HG02840 (cell line): ENCODE measurements around the gene RNF207.

Experiments
- ATAC-seq: cut with Tn5 transposase; IDR thresholded peaks from one replicate; pipeline ENCODE4 v1.9.1; 2021; ENCODE audit warnings: mild to moderate bottlenecking, moderate library complexity, moderate number of reproducible peaks; ENCODE audit not compliant: unreplicated experiment, low FRiP score

The RNF207 gene

GRCh38 chr1:6247651-6248050 lies 41.7 kb downstream of the RNF207 start:
- ATAC-seq, result no peak

DNA sequence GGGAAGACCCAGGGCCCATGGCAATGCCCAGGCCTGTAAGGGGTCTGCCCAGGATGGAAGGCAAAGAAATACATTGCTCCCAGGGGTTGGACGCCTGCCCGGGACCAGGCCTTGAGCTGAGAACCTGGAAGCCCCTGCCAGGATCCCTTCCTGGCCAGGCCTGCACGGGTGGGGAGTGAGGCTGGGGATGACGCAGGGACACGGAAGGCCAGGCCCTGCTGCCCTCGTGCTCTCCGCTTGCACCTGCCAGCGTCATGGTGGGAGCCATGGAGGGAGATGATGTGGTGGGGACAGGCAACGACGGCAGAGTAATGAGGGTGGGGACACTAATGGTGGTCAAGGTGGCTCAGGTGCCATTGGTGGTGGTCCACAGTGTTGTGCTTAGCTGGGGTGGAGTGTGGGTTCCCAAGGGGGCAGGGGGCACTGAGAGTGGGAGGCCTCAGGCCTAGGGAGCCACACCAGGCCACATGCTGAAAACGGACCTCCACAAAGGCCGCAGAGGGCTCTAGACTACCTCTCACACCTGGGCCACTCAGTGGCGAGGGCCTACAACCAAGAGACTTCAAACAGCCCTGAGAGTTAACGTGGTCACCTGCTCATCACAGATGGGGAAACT lies 42.4 kb downstream of the RNF207 start:
- ATAC-seq, result no peak

DNA sequence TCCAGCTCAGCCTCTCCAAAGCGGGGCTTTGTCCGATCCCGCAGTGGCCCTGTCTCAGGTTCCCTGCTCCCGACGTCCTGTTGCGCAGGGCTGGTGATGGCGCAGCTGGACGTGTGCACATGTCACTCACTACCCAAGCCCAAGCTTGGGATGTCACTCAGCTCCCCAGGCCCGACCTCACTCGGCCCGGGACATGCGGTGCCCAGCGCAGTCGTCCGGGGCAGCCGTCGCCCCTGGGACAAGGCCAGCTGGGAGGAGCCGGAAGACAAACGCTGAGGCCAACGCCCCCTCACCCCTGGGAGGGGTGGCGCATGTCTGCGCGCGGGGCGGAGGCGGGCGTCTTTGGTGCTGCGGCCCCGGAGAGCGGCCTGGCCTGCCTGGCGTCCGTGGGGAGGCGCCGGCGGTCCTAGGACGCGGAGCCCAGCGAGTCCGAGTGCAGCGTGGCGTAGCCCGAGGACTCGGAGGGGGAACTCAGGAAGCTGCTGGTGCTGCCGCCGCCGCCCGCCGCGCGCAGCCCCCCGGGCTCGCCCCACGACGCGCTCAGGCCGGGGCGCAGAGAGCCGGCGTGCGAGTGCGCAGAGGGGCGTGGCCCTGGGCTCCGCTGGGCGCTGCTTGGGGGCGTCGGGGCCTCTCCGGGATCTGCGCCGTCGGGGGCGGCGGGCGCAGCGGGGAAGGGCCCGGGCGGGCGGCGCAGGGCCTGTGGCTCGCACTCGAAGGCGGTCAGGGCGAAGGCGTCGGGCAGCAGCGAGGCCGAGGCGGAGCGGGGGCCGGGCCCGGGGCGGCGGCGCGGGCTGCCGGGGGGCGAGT lies 43.2 kb downstream of the RNF207 start:
- ATAC-seq, result no peak

DNA sequence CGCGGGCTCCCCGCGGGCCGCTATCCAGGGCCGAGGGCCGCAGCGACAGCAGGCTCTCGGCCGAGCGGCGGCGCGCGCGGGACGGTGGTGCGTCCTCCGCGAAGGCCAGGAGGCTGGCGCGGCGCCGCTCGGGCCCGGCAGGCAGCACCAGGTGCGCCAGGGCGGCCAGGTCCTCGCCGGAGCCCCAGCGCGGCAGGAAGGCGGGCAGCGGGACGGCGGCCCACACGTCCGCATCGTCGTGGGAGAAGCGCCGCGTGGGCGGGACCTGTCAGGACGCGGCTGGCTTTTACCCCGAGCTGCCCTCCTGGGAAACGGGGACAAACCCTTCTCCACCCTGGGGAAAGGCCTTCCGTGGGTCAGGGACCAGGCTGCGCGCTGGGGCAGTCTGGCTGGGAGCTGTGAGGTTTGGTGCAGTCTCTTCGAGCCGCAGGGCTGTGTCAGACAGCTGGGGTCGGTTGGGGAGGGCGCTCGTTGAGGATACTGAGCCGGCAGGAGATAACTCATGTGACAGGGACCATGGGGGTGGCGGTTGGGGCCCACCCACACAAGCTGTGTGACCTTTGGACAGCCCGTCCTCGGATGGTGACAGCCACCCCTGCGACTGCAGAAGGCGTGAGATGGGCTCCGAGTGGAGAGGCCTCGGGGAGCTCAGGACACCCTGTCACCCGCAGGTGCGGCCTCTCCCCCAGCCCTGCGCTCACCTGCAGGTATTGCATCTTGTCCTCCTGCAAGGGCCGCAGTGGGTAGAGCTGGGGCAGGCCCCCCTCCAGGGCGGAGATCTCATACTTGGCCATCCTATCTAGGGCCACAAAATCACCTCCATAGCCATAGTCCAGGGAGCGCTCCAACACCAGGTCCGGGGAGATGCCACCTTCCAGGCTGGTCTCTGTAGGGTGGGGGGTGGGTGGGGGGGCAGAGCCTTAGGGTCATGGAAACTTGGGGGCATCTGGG lies 44.1 kb downstream of the RNF207 start:
- no peak for ATAC-seq

DNA sequence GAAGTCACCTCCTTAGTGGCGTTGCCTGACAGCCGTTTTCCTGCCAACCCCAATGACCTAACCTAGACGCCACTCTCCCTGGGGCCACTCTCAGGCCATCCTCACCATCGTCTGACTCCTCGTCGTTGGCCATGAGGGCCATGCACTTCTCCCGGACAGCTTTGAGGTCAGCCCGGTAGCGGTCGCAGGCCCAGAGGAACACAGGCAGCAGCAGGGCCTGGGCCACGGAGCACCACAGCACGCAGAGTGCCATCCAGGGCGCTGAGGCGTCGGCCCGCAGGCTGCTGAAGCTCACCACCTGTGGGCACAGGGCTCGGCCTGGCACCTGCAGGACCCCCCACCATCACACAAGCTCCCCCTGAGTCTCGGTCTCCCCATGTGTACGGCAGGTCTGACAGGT lies 45.3 kb downstream of the RNF207 start:
- ATAC-seq, result no peak

- ATAC-seq, result no peak
These were observed 45.9 kb downstream of the RNF207 start for GRCh38 chr1:6251681-6252373.

DNA sequence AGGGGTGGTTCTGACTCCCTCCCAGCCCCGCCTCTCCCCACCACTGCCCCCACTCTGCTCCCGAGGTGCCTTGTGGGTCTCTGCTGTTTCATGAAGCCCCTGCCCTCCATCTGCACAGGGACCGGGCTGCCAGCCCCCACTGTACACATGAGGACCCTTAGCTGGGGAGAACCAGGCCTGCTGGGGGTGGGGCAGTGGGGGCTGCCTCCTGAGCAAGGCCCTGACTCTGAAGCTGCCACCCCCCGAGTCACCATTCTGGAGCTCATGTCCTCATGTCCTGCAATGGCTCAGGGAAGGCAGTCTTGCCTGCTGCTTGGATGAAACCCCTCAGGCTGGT lies 46.4 kb downstream of the RNF207 start:
- no peak for ATAC-seq

DNA sequence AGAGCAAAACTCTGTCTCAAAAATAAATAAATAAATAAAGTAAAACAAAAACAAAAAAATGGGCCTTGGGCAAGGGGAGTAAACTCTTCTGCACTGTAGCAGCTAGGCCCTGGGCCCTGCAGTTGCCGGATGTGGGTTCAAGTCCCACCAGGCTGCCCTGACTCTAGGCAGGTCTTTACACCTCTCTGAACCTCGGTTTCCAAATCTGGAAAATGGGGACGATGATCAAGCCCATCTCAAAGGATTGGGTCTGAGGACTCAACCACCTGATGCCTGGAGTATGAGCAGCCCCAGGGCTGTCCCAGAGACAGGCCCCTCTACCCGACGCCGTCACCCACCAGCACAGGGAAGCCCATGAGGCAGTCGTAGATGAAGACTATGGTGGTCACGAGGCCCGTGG lies 47.5 kb downstream of the RNF207 start:
- ATAC-seq, result no peak

GRCh38 chr1:6254691-6255090 lies 48.8 kb downstream of the RNF207 start:
- ATAC-seq, result no peak

- ATAC-seq, result no peak
These were observed 50.7 kb downstream of the RNF207 start for GRCh38 chr1:6256645-6257044.

- ATAC-seq, result no peak
These were observed 51.7 kb downstream of the RNF207 start for GRCh38 chr1:6257541-6258069.

DNA sequence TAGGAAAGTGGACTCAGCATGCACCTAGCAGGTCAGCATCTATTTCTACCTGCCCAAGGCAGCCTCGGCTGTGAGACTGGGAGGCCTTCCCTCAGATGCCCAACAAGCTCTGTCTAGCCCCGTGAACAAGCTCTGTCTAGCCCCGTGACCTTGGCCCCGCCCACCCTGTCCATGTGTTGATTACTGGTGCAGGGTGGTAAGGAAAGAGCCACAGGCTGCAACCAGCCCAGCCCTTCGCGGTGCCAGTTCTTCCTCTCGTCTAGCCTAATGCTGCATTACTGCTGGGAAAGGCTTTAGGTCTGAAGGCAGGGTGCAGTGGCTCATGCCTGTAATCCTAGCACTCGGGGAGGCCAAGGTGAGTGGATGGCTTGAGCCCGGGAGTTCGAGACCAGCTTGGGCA lies 52.8 kb downstream of the RNF207 start:
- ATAC-seq, result no peak

DNA sequence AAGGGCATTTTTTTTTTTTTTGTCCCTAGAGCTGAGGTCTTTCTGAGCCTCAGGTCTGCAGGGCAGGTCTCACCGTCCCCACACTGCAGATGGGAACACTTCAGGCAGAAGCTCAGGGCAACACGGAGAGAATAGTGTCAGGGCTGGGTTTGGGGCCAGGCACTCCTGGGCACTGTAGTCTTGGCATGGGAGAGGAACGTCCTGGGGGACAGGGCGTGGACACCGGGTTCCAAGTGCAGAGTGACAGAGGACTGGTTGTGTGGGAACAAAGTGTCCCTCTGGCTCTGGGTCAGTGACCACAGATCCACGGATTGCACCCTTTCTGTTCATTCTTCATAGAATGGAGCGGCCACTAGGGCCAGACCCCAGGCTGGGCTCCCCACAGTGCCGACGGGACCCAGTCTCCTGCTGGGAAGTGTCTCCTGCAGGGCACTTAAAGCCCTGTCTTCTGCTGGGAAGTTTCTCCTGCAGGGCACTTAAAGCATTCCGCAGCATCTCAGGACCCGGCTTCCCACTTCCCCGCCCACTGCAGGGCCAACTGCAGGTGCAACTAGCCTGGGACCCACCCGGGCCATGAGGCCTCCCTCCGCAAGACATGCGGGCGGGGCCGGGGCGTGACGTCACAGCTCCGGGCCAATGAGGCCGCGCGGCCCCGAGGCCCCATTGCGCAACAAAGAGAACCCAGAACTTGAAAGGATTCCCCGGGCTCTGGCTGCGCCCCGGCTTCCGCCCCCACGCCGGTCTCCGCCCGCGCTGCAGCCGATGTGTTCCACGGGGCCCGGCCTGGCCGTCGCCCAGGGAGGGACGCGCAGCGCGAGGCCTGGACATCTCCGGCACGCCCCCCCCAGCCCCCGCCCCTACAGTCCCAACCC lies 53.8 kb downstream of the RNF207 start:
- ATAC-seq, result no peak

DNA sequence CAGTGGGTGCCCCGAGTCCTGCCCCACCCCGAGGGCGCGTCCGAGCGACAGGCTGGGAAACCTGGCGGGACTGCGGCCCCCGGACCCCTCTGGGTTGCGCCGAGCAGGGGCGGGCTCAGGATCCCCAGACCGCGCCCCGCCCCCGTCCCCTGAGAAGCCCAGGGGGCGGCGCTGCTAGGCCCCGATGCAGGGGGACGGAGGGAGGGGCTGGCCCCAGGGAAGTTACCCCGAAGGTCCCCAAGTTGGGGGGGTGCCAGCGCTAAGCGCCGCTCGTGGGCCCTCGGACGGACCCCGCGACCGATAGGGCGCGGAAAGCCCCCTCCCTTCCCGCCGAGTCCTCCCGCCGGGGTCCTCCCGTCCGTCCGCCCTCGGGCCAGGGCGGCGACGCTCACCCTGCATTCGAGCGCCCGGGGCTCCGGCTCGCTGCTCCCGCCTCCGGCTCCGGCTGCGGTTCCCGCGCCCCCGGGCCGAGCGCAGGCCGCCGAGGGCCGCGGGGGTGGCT lies 54.6 kb downstream of the RNF207 start:
- no peak for ATAC-seq

DNA sequence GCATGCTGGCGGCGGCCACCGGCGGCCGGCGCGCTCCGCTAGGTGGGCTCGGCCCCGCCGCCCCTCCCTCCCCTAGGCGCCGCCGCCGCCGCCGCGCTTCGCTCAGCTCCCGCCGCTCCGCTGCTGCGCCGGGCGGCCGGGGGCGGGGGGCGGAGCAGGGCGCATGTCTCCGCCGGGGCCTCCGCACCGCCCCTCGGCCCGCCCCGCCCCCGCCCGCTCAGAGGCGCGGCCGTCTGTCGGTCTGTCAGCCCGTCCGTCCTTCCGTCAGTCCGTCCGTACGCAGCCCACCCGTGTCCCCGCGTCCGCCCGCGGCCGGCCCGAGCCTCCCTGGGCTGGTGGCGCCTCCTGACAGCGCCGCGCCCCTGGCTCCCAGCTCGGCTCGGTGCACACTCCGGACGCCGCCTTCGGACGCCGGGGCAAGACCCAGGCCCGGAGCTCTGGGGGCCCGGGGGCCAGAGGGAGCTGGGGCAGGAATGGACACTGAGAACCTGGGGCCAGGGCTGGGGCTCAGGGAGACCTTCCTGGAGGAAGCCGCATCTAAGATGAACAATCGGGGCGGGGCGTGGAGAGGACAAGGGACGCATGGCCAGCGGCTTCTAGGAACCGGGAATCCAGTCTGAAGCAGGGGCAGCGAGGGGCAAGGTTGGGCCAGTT lies 55.2 kb downstream of the RNF207 start, which contains the start of gene GPR153:
Gene GPR153, minus strand, starts transcription at position 138 of the 654 bp plus-strand sequence. CDS start 6,193 bp downstream, outside the sequence.
- ATAC-seq, result no peak

- no peak for ATAC-seq
These were observed 55.7 kb downstream of the RNF207 start for GRCh38 chr1:6261615-6261995.

DNA sequence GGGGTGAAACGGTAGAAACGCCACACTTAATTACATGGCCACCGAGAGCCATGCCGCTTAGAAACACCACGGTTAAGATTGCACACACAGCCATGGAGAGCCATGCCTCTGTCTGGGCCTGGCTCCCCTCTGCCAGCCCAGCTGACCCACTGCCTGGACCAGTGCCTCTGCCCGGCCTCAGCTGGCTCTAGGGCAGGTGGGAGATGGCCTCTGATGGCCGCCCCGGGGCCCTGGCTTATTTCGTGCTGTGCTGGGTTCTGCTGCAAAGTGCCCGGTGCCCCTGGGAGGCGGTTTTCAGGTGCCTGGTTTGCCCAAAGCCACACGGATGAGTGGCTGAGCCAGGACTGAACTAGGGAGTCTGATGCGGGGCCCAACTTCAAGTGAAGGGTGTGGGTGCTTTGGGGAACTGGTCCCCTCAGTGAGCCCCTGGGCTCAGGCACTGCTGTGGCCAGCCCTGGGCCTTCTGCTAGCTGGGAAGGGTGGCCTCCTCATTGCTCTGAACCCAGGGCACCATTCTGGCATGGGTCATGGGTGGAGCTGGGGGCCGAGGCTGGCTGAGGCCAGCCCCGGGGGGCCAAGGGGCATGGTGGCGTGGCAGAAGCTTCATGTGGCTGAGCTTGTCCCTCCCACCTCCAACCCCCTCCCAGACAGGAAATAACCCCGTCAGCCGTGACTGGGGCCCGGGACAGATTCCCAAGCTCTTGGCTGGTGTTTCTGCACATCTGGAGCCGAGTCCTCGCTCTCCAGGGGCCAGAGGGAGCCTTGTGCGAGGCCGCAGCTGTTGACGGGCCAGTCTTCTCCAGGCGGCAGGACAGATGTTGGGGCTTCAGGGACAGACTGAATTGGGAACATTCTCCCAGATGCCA lies 56.9 kb downstream of the RNF207 start:
- no peak for ATAC-seq

DNA sequence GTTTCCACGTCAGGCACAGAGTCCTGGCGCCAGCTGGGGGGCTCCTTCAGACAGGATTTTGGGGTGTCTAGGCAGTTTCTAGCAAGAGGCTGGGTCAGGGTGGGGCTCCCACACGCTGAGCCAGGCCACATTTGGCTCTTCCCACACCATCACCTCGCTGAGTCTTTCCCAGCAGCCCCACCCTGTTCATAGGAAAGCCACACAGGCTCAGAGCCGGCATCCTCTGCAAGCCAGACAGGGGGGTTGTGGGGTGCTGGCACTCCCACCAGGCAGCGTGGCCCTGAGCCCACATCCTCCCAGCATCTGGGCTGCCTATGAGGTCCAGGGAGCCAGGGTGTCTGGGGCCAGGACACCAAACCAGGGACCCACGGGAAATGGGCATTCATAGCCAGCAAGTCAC lies 57.8 kb downstream of the RNF207 start:
- ATAC-seq, result no peak
